Measurements from ENCODE around the gene UNC119. TPM values are rescaled to one million over a fixed set of nuclear protein-coding genes. Genes with fewer than 3 reads are reported as not detected.

The UNC119 gene
- polyA plus RNA-seq, 1 donor (not counting 4 experiments of a cell fraction or from before 2014, with no cell fraction given), result 60.0 TPM

GRCh38 chr17:28549236-28550132 lies 2.9 kb downstream of the UNC119 start:
- peaks cover 3% of the 10 kb centered on the region for H3K79me2 ChIP-seq (ENCODE audit: control insufficient read depth, insufficient read depth, low read length)

GRCh38 chr17:28548417-28549130 lies 3.9 kb downstream of the UNC119 start:
- TF ChIP-seq EZH2 (IDR thresholded peaks at IDR 0.05; ENCODE audit: low read length) (no peak), CTCF (optimal IDR thresholded peaks at IDR 0.05 in 1 of 3, IDR thresholded peaks at IDR 0.05 in 1 of 3, conservative IDR thresholded peaks at IDR 0.05 in 1 of 3; ENCODE audit: extremely low read depth in 1 of 3, insufficient read depth in 2 of 3, low read length in 3 of 3) (no peak)
- H3K36me3 ChIP-seq (ENCODE audit: control insufficient read depth in 2 of 2, extremely low read depth in 1 of 2, insufficient read depth in 2 of 2, low read length in 2 of 2), result peaks cover 5 to 8% of the 10 kb centered on the region in 2 experiments
- H3K4me2 ChIP-seq (ENCODE audit: control insufficient read depth, extremely low read depth, insufficient read depth, low read depth, low read length), result no peak overlapping the region
- no peak overlapping the region for H3K9ac ChIP-seq (ENCODE audit: control insufficient read depth, extremely low read depth, insufficient read depth, low read length)
- H3K9me1 ChIP-seq (ENCODE audit: control insufficient read depth, extremely low read depth, insufficient read depth, low read length), result peaks cover 3% of the 10 kb centered on the region
- H3K27me3 ChIP-seq (ENCODE audit: control insufficient read depth, extremely low read depth, insufficient read depth, low read length), result no peaks in the 10 kb centered on the region
- no peaks in the 10 kb centered on the region for H3K9me3 ChIP-seq (ENCODE audit: control insufficient read depth, low read depth, low read length)
- peaks cover 3% of the 10 kb centered on the region for H3K79me2 ChIP-seq (ENCODE audit: control insufficient read depth, insufficient read depth, low read length)
- no peak overlapping the region for H3K4me3 ChIP-seq (ENCODE audit: control insufficient read depth in 2 of 3, extremely low read depth in 1 of 3, insufficient read depth in 2 of 3, low read depth in 1 of 3, low read length in 3 of 3)
- H3K4me1 ChIP-seq (ENCODE audit: control insufficient read depth, extremely low read depth, insufficient read depth, low read length), result peaks cover 6% of the 10 kb centered on the region
- no peak for FAIRE-seq
- H4K20me1 ChIP-seq (ENCODE audit: control insufficient read depth, extremely low read depth, insufficient read depth, low read length), result no peaks in the 10 kb centered on the region
- no peak for DNase-seq (ENCODE audit: low read depth, low spot score)
- H3K27ac ChIP-seq (ENCODE audit: control insufficient read depth, insufficient read depth, low read length), result no peak overlapping the region
- no peak overlapping the region for H2AFZ ChIP-seq (ENCODE audit: control insufficient read depth, low read length)
- dilution Hi-C loops (cut with MboI; ENCODE audit: extremely low pct_ligation_motif_present, low sequenced_read_pairs), result no loop called here

More at GRCh38 chr17:28549236-28550132, 2.9 kb downstream of the UNC119 start:
- no peak overlapping the region for H3K9ac ChIP-seq (ENCODE audit: control insufficient read depth, extremely low read depth, insufficient read depth, low read length)
- no peak for TF ChIP-seq EZH2 (IDR thresholded peaks at IDR 0.05; ENCODE audit: low read length)
- H4K20me1 ChIP-seq (ENCODE audit: control insufficient read depth, extremely low read depth, insufficient read depth, low read length), result no peaks in the 10 kb centered on the region
- FAIRE-seq, result no peak
- dilution Hi-C loops (cut with MboI; ENCODE audit: extremely low pct_ligation_motif_present, low sequenced_read_pairs), result no loop called here
- no peak overlapping the region for H3K27ac ChIP-seq (ENCODE audit: control insufficient read depth, insufficient read depth, low read length)
- no peak for DNase-seq (ENCODE audit: low read depth, low spot score)
- no peaks in the 10 kb centered on the region for H3K9me3 ChIP-seq (ENCODE audit: control insufficient read depth, low read depth, low read length)
- H3K4me3 ChIP-seq (ENCODE audit: control insufficient read depth in 2 of 3, extremely low read depth in 1 of 3, insufficient read depth in 2 of 3, low read depth in 1 of 3, low read length in 3 of 3), result no peak overlapping the region
- H3K4me2 ChIP-seq (ENCODE audit: control insufficient read depth, extremely low read depth, insufficient read depth, low read depth, low read length), result no peak overlapping the region
- H3K9me1 ChIP-seq (ENCODE audit: control insufficient read depth, extremely low read depth, insufficient read depth, low read length), result peaks cover 3% of the 10 kb centered on the region
- H3K27me3 ChIP-seq (ENCODE audit: control insufficient read depth, extremely low read depth, insufficient read depth, low read length), result no peaks in the 10 kb centered on the region
- no peak overlapping the region for H2AFZ ChIP-seq (ENCODE audit: control insufficient read depth, low read length)
- peaks cover 11 to 17% of the 10 kb centered on the region in 2 experiments for H3K36me3 ChIP-seq (ENCODE audit: control insufficient read depth in 2 of 2, extremely low read depth in 1 of 2, insufficient read depth in 2 of 2, low read length in 2 of 2)
- peaks cover 6% of the 10 kb centered on the region for H3K4me1 ChIP-seq (ENCODE audit: control insufficient read depth, extremely low read depth, insufficient read depth, low read length)
